HT-29 (cell line): Measurements from ENCODE around the gene ANO9. TPM values are rescaled to one million over a fixed set of nuclear protein-coding genes. Genes with fewer than 3 reads are reported as not detected.

Experiments used
- DNase-seq: peaks from one replicate; pipeline ENCODE4 v3.0.0-alpha.2; 2015; ENCODE audit warnings: low spot score
- total RNA-seq: library from RNA; depleted of rRNA; stranded (reverse); fragments of >200 nt; shearing (Covaris generic); gene quantifications from 2 replicates; pipeline ENCODE4 v1.2.3, GENCODE V29; 2014

ANO9 gene
- total RNA-seq, 1 experiment from 2014 or later, result 94.0 TPM

DNA sequence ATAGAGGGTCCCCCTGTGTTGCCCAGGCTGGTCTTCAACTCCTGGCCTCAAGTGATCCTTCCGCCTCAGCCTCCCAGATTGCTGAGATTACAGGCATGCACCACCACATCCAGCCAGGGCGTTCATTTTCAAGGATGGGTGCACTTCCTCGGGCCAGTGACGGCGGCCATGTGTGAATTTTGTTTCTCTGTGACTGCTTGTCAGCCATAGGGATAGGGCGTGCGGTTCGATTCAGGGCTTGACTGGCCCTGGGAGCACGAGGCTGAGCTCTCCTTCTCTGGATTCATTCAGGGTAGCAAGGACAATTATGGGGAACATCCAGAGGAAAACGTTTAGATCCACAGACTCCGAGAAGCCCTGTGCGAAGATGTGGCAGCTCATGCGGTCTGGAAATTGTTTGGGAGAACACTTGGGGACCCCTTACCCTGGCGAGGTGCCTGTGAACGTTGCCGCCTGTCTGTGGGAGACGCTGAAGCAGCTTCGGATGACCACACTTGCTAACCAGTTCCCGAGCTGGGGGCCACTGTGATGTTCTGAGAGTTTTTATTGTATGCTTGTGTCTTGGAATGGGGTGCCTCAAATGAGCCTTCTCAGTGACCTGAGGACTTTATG, 11.2 kb upstream of the ANO9 start:
- no peak for DNase-seq

DNA sequence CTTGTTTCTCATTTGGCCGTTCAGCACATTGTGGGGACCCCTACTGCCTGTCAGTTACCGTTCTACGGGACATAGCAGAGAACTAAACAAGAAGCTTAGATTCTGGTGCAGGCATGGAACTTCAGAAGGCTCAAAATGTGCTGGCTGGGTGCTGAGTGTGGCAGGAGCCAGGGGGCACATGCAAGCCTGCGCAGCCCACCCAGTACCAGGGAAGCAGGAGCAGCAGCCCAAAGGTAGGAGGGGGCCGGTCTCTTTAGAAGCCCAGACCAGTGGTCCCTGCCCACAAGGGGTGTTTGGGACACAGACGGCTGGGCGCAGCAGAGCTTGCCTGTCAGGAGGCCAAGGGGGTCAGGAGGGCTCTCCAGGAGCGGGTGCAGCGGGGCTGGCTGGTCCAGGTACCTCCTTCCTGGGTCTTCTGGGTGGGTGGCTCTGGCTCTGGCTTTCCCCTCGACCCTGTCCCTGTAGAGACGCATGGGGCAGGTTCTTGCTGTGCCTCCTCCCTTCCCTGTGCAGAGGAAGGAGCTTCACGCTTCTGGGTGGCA, 10.5 kb upstream of the ANO9 start:
- DNase-seq, result no peak

- no peak for DNase-seq
Observed at GRCh38 chr11:451738-452137, 9.9 kb upstream of the ANO9 start.

GRCh38 chr11:450809-451451, 9.1 kb upstream of the ANO9 start:
- DNase-seq, result peak; percentile 89

DNA sequence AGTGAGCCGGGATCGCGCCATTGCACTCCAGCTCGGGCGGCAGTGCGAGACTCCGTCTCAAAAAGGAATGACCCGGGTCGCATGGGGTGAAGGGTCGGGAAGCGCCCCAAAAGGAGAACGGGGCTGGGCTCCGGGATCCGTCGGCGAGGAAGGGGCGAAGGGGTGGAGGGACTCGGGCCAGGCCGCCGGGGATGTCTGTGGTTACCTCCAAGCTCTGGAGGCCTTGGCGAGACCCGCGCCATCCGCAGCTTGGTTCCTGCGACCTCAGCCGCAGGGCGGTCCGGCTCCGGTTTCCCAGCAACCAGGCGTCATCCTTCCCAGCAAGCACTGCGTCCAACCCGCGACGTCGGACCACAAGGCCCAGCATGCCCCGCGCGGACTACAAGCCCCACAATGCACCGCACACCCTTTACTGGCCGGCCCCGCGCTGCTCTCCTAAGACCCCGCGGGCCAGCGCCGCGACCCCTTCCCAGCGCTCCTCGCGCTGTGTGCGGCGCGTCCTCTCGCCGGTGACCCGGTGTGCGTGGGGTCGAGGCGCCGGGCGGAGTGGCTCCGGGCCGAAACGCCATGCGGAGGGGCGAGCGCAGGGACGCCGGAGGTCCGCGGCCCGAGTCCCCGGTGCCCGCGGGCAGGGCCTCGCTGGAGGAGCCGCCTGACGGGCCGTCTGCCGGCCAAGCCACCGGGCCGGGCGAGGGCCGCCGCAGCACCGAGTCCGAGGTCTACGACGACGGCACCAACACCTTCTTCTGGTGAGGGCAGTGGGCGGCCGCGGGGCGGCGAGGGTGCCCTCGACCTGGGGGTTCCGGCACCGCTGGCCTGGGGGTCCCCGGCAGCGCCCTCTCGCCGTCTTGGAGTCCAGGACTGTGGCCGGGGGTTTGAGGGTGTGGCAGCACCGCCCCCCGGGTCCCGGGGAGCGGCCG, 8.3 kb upstream of the ANO9 start, which contains the start of gene PTDSS2:
PTDSS2 (plus strand) TSS at position 391 of the 920 bp plus-strand sequence; CDS start at position 568, 177 bp downstream.
- peak; percentile 97 for DNase-seq

- DNase-seq, result peak; percentile 96
Observed at GRCh38 chr11:447923-448731, 6.3 kb upstream of the ANO9 start.

DNA sequence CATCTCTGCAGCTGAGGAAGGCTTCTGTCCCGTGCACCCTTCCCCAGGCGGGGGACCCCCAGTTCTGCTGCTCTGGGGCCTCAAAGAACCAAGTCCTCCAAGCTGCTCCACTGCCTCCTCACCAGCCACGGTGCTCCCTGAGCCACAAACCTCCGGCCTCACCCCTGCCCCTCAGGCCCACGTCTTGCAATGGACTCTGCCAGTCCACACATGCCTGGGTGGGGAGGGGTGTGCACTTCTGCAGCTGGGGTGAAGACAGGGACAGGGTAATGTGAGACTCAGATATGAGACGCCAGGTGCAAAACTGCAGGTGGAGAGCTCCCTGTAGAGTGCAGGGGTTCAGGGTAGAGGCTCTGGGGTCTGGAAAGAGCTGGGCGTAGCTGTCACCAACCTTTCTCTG, 5.1 kb upstream of the ANO9 start:
- peak; percentile 31 for DNase-seq

GRCh38 chr11:445765-446588, 4.2 kb upstream of the ANO9 start:
- DNase-seq, result no peak

GRCh38 chr11:444396-445144, 2.8 kb upstream of the ANO9 start:
- DNase-seq, result peak; percentile 35

DNA sequence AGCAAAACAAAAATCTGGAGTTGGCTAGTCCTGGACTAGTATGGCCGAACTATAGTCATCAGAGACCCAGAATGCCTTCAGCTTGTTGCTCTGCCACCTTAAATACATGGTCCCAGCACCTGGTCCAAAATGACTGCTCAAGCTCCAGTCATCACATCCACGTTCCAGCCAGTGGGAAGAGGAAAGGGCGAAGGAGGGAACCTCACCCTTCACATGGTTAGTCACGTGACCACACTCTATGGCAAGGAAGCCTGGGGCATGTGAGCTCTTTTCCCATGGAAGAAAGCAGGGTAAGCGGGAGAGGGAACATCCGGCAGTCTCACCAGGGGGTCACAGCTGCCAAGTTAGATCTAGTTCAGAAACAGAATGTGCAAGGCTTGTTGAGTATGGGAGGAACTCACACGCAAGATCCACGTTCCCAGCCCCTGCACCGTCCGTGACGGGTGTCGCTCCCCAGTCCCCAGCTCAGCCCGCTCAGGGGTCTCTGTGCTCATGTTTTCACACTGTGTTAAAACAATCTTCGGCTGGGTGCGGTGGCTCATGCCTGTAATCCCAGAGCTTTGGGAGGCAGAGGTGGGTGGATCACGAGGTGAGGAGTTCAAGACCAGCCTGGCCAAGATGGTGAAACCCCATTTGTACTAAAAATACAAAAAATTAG, 1.9 kb upstream of the ANO9 start:
- DNase-seq, result peak; percentile 29

DNA sequence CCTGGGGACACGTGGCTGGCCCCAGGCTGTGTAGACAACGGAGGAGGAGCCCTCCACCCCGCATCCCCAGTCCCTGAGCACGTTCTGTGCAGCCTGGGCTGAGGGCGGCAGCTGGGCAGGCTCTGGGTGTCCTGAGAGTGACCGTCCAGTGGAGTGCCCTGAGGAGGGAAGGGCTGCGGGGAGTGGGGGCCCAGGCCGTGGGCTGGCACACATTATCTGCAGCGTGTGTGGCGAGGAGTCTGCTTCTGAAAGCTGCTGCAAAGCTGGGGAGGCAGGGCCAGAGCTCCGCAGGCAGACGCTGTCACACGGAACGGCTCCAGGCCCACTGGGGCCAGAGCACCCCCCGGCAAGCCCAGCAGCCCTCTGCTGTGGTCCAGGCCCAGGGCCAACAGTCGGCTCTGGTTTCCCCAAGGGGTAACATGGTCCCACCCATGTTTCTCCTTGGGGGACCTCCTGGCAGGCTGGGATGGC, 835 bp upstream of the ANO9 start:
- DNase-seq, result no peak

GRCh38 chr11:441043-441417, 781 bp downstream of the ANO9 start:
- DNase-seq, result peak; percentile 25

- DNase-seq, result no peak
Observed at GRCh38 chr11:440065-441042, 1.5 kb downstream of the ANO9 start.

DNA sequence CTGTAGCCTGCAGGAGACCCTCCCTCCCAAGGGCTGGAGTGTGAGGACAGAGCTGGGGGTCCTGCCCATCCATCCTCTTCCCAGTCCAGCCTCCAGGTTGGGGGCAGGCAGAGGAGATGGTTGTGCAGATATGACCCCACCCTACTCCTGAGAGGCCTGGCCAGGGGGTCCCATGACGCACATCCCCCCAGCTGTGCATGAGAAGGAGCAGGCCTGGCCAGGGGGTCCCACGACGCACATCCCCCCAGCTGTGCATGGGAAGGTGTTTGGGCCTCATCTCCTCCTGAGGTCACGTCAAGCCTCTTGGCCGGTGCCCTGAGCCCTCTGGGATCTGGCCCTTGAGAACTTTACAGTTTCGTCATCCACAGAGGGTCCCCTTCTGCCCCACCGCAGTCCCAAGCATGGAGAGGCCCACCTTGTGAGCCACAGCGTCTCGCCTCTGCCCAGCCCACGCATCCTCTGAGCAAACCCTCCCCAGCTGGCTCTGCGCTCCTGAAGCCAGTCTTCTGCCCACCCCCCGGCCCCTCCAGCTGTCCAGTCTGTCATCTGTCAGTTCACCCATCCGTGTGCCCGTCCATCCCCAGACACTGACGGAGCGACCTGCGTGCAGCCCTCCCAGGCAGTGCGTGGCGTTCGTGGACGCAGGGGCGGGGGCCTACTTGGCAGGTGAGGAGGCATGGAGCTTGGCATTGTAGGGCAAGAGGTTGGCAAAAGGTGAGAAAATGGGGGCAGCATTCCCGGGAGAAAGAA, 2.3 kb downstream of the ANO9 start:
- DNase-seq, result no peak

DNA sequence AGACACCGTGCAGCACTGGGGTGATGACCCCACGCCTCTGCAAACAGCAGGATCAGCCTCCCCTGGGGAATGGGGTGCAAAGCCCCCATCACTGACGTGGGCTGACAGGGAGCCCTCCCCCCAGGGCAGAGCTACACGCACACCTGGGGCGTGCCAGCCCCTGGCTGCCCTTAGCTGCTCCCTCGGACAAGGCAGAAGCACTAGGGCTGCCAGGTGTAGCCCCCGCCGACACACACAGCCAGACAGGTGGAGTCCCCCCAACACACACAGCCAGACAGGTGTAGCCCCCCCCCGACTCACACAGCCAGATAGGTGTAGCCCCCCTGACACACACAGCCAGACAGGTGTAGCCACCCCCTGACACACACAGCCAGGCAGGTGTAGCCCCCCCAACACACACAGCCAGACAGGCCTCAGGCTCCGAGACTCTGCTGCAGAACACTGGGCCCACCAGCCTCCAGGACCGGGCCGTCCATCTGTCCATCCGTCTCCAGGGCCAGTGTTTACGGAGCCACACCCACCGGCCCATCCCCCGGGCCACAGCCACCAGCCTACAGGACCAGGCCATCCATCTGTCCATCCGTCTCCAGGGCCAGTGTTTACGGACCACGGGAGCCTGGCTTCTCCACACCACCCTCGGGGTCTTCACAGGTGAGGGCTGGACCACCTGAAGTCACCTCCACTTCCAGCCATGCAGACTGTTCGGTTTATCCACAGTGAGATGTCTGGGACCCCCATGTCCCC, 3.5 kb downstream of the ANO9 start:
- DNase-seq, result no peak

- DNase-seq, result no peak
Observed at GRCh38 chr11:437228-437870, 4.5 kb downstream of the ANO9 start.
